Trophoblast cell (in vitro differentiated cells and primary cell): Measurements from ENCODE around the gene MRM3.

Source experiments
- DNase-seq, 2 donors: peaks; one replicate each; pipeline ENCODE4 v3.0.0-alpha.2; 2016
- H2AFZ ChIP-seq: 2 replicates; pipeline ENCODE4 v1.6.1; 2013; ENCODE audit warnings: low read length, moderate library complexity, mild to moderate bottlenecking; ENCODE audit not compliant: insufficient read depth, poor library complexity
- H2AK5ac ChIP-seq: 2 replicates; pipeline ENCODE4 v1.6.1; 2013; ENCODE audit warnings: mild to moderate bottlenecking, low read length
- H2BK120ac ChIP-seq: 2 replicates; pipeline ENCODE4 v1.6.1; 2013; ENCODE audit warnings: low read length, mild to moderate bottlenecking, moderate library complexity; ENCODE audit not compliant: insufficient read depth, poor library complexity
- H2BK12ac ChIP-seq: 2 replicates; pipeline ENCODE4 v1.6.1; 2013; ENCODE audit warnings: mild to moderate bottlenecking, low read length, moderate library complexity
- H2BK5ac ChIP-seq: 2 replicates; pipeline ENCODE4 v1.6.1; 2013; ENCODE audit warnings: low read length, low read depth, moderate library complexity, mild to moderate bottlenecking; ENCODE audit not compliant: poor library complexity
- H3K14ac ChIP-seq: 2 replicates; pipeline ENCODE4 v1.6.1; 2013; ENCODE audit warnings: mild to moderate bottlenecking, low read length
- H3K18ac ChIP-seq: 2 replicates; pipeline ENCODE4 v1.6.1; 2013; ENCODE audit warnings: mild to moderate bottlenecking, low read length
- H3K23ac ChIP-seq: 2 replicates; pipeline ENCODE4 v1.6.1; 2013; ENCODE audit warnings: low read length
- H3K27ac ChIP-seq: 2 replicates; pipeline ENCODE4 v1.5.1; 2013; ENCODE audit warnings: low read depth, mild to moderate bottlenecking, inconsistent platforms, low read length, moderate library complexity
- H3K27me3 ChIP-seq: 2 replicates; pipeline ENCODE4 v1.6.1; 2013; ENCODE audit warnings: inconsistent platforms, mild to moderate bottlenecking, low read length, moderate library complexity; ENCODE audit not compliant: insufficient read depth
- H3K36me3 ChIP-seq, 2 experiments: 1 replicate in 1 of 2; 2 replicates in 1 of 2; pipeline ENCODE4 v1.6.1; 2013; ENCODE audit warnings: low read length in 2 of 2, mild to moderate bottlenecking in 2 of 2, moderate library complexity in 1 of 2; ENCODE audit not compliant: insufficient read depth in 2 of 2, control insufficient read depth in 1 of 2
- H3K4ac ChIP-seq: 2 replicates; pipeline ENCODE4 v1.6.1; 2013; ENCODE audit warnings: low read depth, mild to moderate bottlenecking, low read length, moderate library complexity
- H3K4me1 ChIP-seq, 2 experiments: 1 replicate in 1 of 2; 2 replicates in 1 of 2; pipeline ENCODE4 v1.6.1; 2013; ENCODE audit warnings: low read length in 2 of 2, mild to moderate bottlenecking in 2 of 2, moderate library complexity in 1 of 2; ENCODE audit not compliant: insufficient read depth in 2 of 2, control insufficient read depth in 1 of 2
- H3K4me2 ChIP-seq: 2 replicates; pipeline ENCODE4 v1.6.1; 2013; ENCODE audit warnings: inconsistent platforms, mild to moderate bottlenecking, low read length, moderate library complexity
- H3K4me3 ChIP-seq: 2 replicates; pipeline ENCODE4 v1.5.1; 2013; ENCODE audit warnings: mild to moderate bottlenecking, low read depth, low read length, inconsistent platforms
- H3K79me1 ChIP-seq: one replicate; pipeline ENCODE4 v1.6.1; 2013; ENCODE audit warnings: low read length
- H3K79me2 ChIP-seq: 2 replicates; pipeline ENCODE4 v1.6.1; 2013; ENCODE audit warnings: low read length, mild to moderate bottlenecking; ENCODE audit not compliant: control insufficient read depth, insufficient read depth, poor library complexity
- H3K9ac ChIP-seq: 2 replicates; pipeline ENCODE4 v1.6.1; 2013; ENCODE audit warnings: mild to moderate bottlenecking, low read length
- H3K9me3 ChIP-seq: 2 replicates; pipeline ENCODE4 v1.6.1; 2013; ENCODE audit warnings: low read depth, mild to moderate bottlenecking, control low read depth, inconsistent platforms, low read length; ENCODE audit not compliant: insufficient read depth
- H4K12ac ChIP-seq: 2 replicates; pipeline ENCODE4 v1.6.1; 2013; ENCODE audit warnings: low read depth, mild to moderate bottlenecking, low read length, moderate library complexity
- H4K8ac ChIP-seq: 2 replicates; pipeline ENCODE4 v1.6.1; 2013; ENCODE audit warnings: low read depth, mild to moderate bottlenecking, low read length, moderate library complexity
- H4K91ac ChIP-seq: one replicate; pipeline ENCODE4 v1.6.1; 2013; ENCODE audit warnings: low read depth, mild to moderate bottlenecking, low read length, moderate library complexity
- WGBS: extraction: QIAGEN DNeasy Blood & Tissue Kit; methylation state at CpG from one replicate; pipeline ENCODE4 v1.1.7; 2013; ENCODE audit warnings: missing lambda C conversion rate; ENCODE audit not compliant: insufficient read length, insufficient coverage; ENCODE audit errors: extremely low coverage; 5-methylcytosine and 5-hydroxymethylcytosine counted together

MRM3 gene

GRCh38 chr17:801660-802059 lies 19.5 kb downstream of the MRM3 start:
- Histone ChIP-seq H2BK5ac (no peak overlapping the region), H3K18ac (no peak overlapping the region), H3K23ac (no peak overlapping the region), H3K9ac (no peak overlapping the region), H4K91ac (no peak overlapping the region), H3K36me3 (peaks cover 44% of the 10 kb centered on the region in 2 experiments), H2AK5ac (no peak overlapping the region), H3K4me2 (no peak overlapping the region), H2BK120ac (no peak overlapping the region), H3K4ac (no peak overlapping the region), H3K14ac (no peak overlapping the region), H2AFZ (no peak overlapping the region), H3K79me2 (no peaks in the 10 kb centered on the region), H4K12ac (no peak overlapping the region), H3K4me1 (peaks cover 6 to 8% of the 10 kb centered on the region in 2 experiments), H3K27ac (no peak overlapping the region), H3K79me1 (no peaks in the 10 kb centered on the region), H3K27me3 (no peaks in the 10 kb centered on the region), H4K8ac (no peak overlapping the region), H3K9me3 (peaks cover 2% of the 10 kb centered on the region), H3K4me3 (no peak overlapping the region), H2BK12ac (no peak overlapping the region)
- whole genome bisulfite sequencing: no CpG with 5 or more reads among the region's 6 CpGs
- no peak for DNase-seq

DNA sequence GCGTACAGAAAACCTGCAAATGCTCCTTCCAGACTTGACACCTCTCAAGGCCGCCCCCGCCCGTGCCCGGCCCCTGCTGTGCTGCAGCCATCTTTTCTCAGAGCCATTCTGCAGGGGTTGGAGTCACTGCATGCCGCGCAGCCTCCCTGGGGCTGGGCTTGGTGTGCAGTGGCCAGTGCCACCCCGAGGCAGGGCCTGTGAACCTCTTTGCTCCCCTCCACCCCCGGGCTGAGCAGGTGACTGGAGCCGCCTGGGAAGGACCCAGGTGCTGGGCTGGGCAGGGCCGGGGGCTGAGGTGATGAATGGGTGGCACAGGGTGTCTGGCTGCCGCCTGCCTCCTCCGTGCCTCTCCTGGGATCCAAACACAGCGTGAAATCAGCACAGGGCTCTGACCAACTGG lies 20.3 kb downstream of the MRM3 start:
- DNase-seq: no peak
- WGBS: no CpG with 5 or more reads among the region's 14 CpGs

DNA sequence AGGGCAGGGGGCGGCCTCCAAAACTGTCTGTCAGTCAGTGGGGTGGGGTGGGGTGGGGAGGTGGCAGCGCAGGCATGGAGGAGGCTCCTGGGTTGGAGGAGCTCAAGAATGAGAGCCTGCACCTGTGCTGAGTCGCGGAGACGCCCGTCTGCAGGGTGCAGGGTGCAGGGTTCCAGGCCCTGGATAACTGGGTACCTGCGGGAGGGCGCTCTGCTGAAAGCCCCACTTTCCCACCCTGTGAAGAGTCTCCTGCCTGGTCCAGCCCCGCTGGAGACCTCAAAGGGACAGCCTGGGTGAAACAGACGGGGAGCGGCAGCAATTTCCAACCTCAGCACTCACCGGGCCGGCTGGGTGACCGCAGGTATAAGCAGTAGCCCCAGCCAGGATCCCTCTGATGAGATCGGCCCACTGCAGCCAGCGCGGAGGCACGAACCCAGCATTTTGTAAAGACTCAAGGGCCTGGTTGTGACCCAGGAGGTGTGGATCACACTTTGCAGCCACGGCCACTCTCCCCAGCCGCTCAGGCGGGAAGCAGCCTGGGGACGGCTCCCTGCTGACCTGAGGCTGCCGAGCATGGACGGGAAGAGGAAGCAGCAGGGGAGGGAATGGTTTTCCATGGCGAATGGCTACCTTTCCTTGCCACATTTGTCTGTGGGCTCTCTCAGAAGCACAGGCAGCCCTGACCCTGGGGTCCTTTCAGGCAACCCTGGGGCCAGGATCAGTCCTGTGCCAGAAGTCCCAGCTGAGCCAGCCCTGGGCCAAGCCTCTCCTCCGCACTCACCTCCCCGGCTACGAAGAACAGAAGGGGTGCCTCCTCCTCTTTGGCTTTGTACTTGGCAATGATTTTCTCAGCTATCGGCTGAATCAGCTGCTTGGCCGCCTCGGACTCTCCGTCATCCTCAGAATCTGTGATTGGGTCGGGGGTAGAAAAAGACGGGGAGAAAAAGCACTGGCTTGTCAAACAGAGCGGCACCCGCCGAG lies 21.0 kb downstream of the MRM3 start:
- Histone ChIP-seq H4K91ac (no peak overlapping the region), H3K14ac (no peak overlapping the region), H3K23ac (no peak overlapping the region), H3K4me1 (peaks cover 6 to 8% of the 10 kb centered on the region in 2 experiments), H2AFZ (no peak overlapping the region), H3K4me2 (no peak overlapping the region), H3K4ac (no peak overlapping the region), H3K18ac (peak overlapping the region; percentile 66), H2BK120ac (no peak overlapping the region), H3K79me1 (no peaks in the 10 kb centered on the region), H3K36me3 (peaks cover 38 to 41% of the 10 kb centered on the region in 2 experiments), H3K9me3 (peaks cover 2% of the 10 kb centered on the region), H2BK12ac (no peak overlapping the region), H3K9ac (no peak overlapping the region), H3K27me3 (no peaks in the 10 kb centered on the region), H3K27ac (no peak overlapping the region), H2AK5ac (no peak overlapping the region), H3K4me3 (no peak overlapping the region), H4K12ac (no peak overlapping the region), H4K8ac (no peak overlapping the region), H3K79me2 (no peaks in the 10 kb centered on the region), H2BK5ac (no peak overlapping the region)
- no peak for DNase-seq
- WGBS: no CpG with 5 or more reads among the region's 37 CpGs

More for the DNA sequence above, 20.3 kb downstream of the MRM3 start:
- no peak overlapping the region for H3K14ac ChIP-seq
- H3K9ac ChIP-seq: no peak overlapping the region
- peaks cover 37 to 38% of the 10 kb centered on the region in 2 experiments for H3K36me3 ChIP-seq
- H4K8ac ChIP-seq: no peak overlapping the region
- no peak overlapping the region for H3K4me2 ChIP-seq
- H3K4ac ChIP-seq: no peak overlapping the region
- no peak overlapping the region for H4K12ac ChIP-seq
- no peak overlapping the region for H2BK5ac ChIP-seq
- no peak overlapping the region for H2AFZ ChIP-seq
- H3K79me1 ChIP-seq: no peaks in the 10 kb centered on the region
- no peak overlapping the region for H2AK5ac ChIP-seq
- no peaks in the 10 kb centered on the region for H3K27me3 ChIP-seq
- no peak overlapping the region for H3K23ac ChIP-seq
- no peak overlapping the region for H3K18ac ChIP-seq
- H3K79me2 ChIP-seq: no peaks in the 10 kb centered on the region
- no peak overlapping the region for H2BK120ac ChIP-seq
- H3K27ac ChIP-seq: no peak overlapping the region
- peaks cover 2% of the 10 kb centered on the region for H3K9me3 ChIP-seq
- peaks cover 6 to 8% of the 10 kb centered on the region in 2 experiments for H3K4me1 ChIP-seq
- no peak overlapping the region for H4K91ac ChIP-seq
- no peak overlapping the region for H3K4me3 ChIP-seq
- H2BK12ac ChIP-seq: no peak overlapping the region

GRCh38 chr17:804541-805435 lies 22.6 kb downstream of the MRM3 start:
- H4K91ac ChIP-seq: no peak overlapping the region
- H3K14ac ChIP-seq: no peak overlapping the region
- no peak overlapping the region for H2BK12ac ChIP-seq
- H2AK5ac ChIP-seq: no peak overlapping the region
- H3K79me1 ChIP-seq: no peaks in the 10 kb centered on the region
- no peak overlapping the region for H3K4ac ChIP-seq
- H3K79me2 ChIP-seq: no peaks in the 10 kb centered on the region
- H3K27me3 ChIP-seq: no peaks in the 10 kb centered on the region
- H2AFZ ChIP-seq: no peak overlapping the region
- no peak overlapping the region for H3K4me2 ChIP-seq
- no peak overlapping the region for H3K27ac ChIP-seq
- no peak overlapping the region for H2BK120ac ChIP-seq
- no CpG with 5 or more reads among the region's 41 CpGs for WGBS
- H3K36me3 ChIP-seq: peaks cover 32 to 35% of the 10 kb centered on the region in 2 experiments
- H3K9ac ChIP-seq: no peak overlapping the region
- H3K4me3 ChIP-seq: no peak overlapping the region
- H3K9me3 ChIP-seq: peaks cover 4% of the 10 kb centered on the region
- no peak for DNase-seq
- no peak overlapping the region for H4K12ac ChIP-seq
- no peak overlapping the region for H3K18ac ChIP-seq
- no peak overlapping the region for H4K8ac ChIP-seq
- H3K23ac ChIP-seq: no peak overlapping the region
- H2BK5ac ChIP-seq: no peak overlapping the region
- peaks cover 6 to 8% of the 10 kb centered on the region in 2 experiments for H3K4me1 ChIP-seq
